HG03575 (cell line): ENCODE measurements around the gene MED15.
"Not testable (repeated sequence)": the region's sequence is repeated elsewhere in the genome, so short reads cannot be mapped to it uniquely, and the experiment has no call there.

Experiments
- ATAC-seq: cut with Tn5 transposase; IDR thresholded peaks from one replicate; pipeline ENCODE4 v1.9.1; 2021; ENCODE audit not compliant: unreplicated experiment, insufficient number of reproducible peaks, low FRiP score; ENCODE audit errors: extremely low read depth

Gene MED15

DNA sequence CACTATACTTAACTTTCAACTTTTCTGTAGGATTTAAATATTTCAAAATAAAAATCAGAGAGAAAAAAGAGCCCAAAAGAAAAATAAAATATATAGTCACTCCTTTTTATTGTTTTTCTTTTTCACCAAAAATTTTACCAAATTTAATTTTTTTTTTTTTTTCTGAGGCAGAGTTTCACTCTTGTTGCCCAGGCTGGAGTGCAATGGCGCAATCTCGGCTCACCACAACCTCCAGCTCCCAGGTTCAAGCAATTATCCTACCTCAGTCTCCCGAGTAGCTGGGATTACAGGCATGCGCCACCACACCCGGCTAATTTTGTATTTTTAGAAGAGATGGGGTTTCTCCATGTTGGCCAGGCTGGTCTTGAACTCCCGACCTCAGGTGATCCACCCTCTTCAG lies 29.4 kb upstream of the MED15 start:
- not testable (repeated sequence) for ATAC-seq

DNA sequence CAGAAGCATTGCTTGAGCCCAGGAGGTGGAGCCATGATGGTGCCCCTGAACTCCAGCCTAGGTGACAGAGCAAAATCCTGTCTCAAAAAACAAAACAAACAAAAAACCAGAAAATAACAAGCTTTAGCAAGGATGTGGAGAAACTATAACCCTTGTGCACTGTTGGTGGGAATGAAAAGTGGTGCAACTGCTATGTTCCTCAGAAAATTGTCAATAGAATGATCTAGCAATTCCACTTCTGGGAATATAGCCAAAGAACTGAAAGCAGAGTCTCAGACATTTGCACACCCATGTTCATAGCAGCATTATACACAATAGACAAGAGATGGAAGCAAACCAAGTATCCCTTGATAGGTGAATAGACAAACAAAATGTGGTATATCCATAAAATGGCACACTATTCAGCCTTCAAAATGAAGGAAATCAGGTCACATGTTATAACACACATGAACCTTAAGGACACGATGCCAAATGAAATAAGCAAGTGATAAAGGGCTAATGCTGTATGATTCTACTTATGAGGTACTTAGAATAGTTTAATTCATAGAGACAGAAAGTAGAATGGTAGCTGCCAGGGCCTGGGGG lies 27.7 kb upstream of the MED15 start:
- no peak for ATAC-seq

DNA sequence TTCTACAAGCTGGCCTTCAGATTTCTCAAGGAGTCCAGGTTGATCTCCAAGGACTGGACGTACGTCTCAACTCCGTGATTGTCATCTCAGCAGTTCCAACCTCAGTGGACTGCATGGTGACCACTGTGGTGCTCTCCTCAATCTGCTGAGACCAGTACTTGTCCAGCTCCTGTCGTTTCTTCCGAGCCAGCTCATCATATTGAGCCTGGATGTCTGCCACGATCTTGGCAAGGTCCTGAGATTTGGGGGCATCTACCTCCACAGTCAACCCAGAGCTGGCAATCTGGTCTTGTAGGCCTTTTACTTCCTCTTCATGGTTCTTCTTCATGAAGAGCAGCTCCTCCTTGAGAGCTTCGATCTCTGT lies 24.3 kb upstream of the MED15 start:
- not testable (repeated sequence) for ATAC-seq

DNA sequence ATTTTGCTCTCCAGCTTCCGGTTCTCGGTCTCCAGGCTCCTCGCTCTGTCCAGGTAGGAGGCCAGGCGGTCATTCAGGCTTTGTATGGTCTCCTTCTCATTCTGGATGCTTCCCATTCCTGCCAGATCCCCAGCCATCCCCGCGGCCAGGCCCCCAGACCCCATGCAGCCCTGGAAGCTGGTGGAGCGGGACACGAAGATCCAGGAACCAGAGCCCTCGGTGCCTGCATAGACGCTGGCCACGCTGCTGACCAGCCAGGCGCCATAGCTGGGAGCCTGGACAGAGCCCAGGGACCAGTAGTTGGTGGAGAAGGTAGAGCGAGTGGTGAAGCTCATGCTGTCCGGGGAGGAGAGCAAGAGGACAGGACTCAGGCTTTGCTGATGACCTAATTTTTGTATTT lies 23.6 kb upstream of the MED15 start:
- no peak for ATAC-seq

DNA sequence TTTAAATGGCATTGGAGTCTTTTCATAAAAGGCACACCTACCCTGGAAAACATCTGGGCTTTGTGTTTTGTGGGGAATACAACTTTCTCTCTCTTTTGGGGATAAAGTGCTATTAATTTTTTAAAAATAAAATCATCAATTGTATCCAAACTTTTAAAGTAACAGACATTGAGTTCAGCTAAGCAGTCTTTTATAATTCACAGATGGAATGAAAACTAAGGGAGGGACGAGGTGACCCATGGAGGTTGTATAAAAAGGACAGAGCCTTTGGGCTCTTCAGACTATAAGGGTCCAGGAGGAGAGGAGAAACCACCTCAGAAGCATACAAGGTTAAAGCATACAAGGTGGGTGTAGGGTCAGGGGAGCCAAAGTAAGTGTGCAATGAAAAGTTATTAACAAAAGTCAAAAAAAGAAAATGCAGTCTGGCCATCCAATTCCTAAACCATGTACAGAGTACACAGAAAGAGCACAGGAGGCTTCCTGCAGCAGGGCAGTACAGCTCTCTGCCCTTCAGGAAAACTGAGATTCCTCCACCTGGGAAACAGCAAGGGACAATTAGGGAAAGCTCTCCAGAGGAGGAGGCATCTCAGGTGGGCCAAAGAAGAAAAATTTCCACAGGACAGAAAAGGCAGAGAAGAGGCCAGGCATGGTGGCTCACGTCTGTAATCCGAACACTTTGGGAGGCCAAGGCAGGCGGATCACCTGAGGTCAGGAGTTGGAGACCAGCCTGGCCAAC lies 22.3 kb upstream of the MED15 start:
- ATAC-seq = no peak

DNA sequence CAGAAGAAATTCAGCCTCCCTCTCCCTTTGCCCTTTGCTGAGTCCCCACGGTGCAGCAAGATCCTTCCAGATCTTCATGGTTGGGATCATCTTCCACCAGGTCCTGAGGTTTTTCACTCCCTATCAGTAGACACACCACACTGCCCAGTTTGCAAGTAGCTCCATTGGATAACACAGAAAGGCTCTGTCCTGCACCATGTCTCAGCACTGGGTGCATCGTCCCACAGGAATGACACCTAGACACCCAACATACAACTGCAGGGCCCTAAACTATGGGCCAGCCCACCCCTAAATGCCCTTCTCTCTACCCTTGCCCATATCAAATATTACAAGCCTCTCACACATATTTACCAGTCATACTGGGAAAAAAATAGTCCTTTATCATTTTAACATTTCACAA lies 21.2 kb upstream of the MED15 start:
- no peak for ATAC-seq

DNA sequence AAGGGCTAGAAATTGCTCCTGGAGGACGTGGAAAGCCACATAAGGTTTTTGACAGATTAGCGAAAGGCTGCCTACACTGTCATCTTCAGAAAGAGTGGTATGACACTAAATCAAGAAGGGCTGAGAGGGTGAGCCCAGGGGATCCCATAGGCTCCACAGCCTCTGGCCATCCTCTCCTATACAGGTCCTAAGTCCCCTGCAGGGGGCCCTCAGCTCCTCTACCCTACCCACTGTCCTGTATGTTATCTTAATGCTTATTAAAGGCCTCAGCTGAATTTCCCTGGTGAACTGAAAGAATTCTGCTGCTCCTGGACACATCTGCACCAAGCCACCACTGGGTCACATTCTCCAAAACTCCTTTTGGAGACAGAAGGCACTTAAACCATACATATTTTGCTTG lies 19.7 kb upstream of the MED15 start:
- ATAC-seq = no peak

DNA sequence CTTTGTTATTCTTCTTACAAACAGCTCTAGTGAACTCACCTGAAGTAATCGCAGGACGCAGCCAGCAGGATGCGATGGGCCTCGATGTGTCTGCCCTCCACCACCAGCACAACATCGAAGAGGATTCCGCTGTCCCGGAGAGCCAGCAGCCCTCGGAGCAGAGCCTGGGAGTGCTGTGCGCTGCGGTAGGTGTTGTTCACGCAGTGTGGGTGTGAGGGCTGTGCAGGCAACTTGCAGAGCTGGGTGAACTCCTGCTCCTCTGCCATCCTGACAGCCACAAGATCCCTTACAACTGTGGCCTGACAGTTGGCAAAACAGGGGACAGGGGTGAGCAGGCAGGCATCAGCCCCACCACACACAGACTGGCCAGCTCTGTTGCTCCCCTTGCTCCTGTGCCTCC lies 18.5 kb upstream of the MED15 start:
- no peak for ATAC-seq

DNA sequence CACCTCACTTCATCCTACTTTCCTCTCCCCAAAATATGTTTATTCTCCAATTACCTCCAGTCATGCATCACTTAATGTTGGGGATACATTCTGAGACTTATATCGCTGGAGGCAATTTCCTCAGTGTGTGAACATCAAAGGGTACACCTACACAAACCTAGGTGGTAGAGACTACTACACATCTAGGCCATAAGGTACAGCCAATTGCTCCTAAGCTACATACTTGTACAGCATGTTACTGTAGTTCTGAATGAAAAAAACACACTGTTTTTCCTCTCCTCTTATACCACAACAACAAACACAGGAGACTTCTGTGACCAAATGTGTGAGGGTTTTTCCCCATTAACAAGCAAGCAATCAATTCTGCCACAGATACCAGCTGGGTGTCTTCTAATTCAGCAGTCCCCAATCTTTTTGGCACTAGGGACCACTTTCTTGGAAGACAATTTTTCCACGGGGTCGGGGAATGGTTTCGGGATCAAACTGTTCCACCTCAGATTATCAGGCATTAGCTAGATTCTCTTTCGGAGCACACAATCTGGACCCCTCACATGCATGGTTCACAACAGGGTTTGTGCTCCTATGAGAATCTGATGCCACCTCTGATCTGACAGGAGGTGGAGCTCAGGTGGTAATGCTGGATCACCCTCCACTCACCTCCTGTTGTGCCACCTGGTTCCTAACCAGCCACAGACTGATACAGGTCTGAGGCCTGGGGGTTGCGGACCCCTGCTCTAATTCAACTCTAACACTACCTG lies 17.0 kb upstream of the MED15 start:
- no peak for ATAC-seq

DNA sequence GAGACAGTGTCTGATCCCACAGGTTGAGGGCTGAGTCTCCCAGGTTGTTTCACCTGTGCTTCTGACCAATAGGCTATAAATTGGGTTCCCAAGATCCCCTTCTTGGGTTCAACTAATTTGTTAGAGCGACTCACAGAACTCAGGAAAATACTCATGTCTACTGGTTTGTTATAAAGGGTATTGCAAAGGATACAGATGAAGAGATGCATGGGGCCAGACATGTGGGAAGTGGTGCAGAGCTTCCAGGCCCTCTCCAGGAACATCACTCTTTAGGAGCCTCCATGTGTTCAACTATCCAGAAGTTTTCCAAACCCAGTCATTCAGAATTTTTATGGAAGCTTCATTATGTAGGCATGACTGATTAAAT lies 16.5 kb upstream of the MED15 start:
- ATAC-seq = no peak

DNA sequence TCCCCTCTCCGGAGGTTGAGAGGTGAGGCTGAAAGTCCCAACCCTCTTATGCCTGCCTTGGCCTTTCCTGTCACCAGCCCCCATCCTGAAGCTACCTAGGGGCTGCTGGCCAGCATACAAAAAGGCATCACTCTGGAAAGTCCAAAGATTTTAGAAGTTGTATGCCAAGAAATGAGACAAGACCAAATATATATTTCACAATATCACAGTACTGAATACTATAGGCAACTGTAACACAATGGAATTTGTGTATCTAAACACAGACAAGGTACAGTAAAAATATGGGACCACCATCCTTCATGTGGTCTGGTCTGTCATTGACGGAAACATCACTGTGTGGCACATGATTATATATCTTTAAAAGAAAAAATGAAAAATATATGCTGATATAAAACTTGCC lies 16.1 kb upstream of the MED15 start:
- no peak for ATAC-seq

DNA sequence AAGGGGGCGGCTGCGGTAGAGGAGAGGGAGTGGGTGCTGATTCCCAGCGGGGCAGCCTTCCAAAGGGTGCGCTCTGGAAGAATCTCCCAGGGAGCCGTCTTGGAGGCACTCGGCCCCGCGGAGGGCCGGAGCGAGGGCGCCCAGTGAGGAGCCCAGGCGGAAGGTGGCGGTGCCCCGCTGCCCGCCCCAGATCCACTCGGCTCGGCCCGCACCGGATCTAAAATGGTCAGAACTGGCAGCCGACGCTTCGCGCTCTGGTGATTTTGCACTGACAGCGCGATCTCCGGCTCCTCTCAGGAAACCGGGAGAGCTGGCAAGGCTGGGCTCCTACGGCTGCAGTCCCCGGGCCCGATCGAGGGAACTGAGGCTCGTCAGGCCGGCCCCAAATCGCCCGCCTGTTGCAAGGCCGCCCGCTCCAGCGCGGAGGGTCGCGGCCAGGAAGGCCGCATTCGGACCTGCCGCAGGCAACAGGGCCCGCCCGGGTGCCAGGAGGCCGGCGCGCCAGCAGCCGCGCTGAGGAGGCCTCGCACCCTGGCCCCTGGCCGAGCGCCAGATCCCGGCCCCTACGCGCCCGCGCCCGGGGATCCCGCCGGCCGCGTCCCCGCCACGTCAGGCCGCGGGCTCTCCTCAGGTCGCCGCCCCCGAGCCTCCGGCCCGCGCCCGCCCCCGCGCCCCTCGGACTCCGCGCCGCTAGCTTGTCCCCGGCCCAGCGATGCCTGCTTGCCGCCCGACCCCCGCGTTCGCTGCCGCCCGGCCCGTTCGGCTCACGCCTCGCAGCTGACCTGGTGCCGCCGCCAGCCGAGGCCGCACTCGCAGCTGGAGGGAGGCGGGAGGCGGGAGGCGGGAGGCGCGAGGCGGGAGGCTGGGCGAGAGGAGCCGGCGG lies 12.2 kb upstream of the MED15 start, which contains the start of gene KLHL22:
Gene KLHL22 (minus strand): TSS at position 818 of the 883 bp plus-strand sequence. CDS start 6,584 bp downstream, outside the sequence.
- ATAC-seq = no peak

DNA sequence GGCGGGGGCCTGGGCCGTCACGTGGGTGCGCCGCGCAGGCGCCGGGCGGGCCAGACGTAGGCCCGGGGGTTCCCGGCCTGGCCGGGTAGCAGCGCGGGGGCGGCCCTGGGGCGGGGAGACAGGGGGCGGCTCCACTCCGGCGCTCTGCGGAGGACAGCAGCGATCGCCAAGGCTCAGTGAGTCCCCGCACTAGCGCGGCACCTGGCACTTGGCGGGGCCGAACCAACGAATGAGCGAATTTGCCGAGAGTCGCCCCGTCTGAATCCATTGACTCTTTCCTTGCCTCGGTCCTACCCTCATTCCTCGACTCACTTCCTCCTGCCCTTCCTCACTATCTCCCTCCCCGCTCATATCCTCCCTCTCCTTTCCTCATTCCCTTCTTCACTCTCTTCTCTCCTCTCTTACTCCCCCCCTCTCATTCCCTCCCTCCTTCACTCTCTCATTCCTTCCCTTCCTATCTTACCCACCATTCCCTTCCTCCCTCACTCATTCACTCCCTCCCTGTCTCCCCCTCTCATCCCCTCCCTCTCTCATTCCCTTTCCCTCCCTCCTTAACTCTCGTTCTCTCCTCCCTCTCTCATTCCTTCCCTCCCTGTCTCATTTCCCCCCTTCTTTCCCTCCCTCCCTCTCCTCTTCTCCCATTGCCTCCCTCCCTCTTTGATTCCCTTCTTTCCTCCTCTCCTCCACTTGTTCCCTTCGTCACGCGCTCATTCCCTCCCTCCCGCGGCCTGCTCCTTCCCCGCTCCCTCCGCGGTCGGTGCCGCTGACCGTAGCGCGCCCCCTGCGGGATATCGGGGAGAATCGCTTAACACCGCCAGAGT lies 11.3 kb upstream of the MED15 start:
- ATAC-seq = no peak

DNA sequence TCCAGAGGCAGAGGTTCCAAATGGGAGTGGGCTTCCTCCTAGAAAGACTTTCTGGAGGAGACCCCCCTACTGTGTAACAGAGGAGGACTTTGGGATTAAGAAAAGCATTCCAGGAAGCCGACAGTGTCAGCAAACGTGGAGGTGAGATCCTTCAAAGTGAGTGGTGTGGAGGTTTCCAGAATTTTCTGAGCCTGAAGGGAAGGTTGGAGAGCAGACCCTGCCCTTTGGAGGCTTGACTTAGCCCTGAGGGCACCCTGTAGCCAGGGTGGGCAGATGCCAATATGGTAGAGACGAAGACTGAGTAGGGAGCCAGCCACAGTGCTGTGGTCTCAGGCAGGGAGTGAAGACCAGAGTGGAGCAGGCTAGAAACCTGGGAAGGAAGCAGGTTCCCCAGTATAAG lies 10.0 kb upstream of the MED15 start:
- ATAC-seq = no peak

DNA sequence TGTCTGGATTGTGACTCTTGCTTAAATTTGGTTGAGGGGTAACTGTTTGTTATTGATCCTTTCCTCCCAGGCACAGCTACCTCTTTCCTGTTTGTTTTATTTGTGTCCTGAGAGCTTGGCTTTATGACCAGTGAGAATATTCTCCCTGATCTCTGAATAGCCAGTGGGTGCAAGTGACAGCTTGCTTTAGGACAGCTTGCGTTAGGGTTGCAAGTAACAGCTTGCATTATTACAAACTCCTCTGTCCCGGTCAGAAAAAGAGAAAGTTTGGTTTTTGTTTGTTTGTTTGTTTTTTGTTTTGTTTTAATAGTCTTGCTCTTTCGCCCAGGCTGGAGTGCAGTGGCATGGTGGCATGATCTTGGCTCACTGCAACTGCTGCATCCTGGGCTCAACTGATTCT lies 8.5 kb upstream of the MED15 start:
- no peak for ATAC-seq

DNA sequence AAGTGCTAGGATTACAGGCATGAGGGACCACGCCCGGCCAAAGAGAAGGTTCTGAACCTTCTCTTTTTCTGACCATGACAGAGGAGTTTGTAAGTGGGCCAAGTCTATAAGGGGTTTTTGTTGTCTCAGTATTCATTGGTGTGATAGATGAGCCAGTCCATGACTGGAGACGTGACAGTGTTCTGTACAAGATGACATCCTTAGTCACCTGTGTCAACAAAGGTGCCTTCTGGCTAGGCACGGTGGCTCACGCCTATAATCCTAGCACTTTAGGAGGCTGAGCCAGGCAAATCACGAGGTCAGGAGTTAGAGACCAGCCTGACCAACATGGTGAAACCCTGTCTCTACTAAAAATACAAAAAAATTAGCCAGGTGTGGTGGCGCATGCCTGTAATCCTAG lies 7.6 kb upstream of the MED15 start:
- ATAC-seq = no peak

DNA sequence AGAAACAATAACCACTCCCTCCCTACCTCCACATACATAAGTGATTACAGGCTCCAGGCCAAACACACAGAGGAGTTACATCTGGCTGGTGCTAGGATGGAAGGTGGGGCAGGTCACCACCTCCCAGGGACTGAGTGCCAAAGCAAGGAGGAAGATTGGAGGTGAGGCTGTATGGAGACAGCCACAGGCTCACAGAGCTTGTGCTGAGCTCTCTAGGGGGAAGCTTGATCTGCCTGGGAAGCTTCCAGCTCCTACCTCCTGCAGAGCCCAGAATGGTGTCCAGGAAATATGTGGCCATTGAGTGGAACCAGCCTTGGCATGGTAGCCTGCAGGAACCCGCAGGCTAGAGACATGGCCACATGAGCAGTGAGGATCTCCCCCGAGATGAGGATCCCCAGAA lies 3.6 kb upstream of the MED15 start:
- no peak for ATAC-seq

DNA sequence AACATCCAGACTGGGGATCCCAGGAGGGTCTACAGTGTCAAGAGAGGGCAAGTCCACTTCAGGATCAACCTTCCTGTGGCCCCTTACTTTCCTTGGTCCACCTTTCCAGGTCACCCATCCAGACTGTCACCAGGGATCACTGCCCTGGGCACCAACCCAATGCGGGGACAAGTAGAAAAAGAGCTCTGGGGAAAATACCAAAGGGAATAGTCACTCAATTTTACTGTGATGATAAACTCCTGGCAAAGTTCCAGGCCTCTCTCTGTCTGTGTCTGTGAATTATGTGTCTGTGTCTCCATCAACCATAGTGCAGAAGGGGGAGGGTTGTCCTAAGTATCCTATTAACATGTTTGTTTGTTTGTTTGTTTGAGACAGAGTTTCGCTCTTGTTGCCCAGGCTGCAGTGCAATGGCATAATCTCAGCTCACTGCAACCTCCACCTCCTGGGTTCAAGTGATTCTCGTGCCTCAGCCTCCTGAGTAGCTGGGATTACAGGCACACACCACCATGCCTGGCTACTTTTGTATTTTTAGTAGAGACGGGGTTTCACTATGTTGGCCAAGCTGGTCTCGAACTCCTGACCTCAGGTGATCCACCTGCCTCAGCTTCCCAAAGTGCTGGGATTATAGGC lies 3.0 kb upstream of the MED15 start:
- ATAC-seq = not testable (repeated sequence)
